ENCODE results near the gene DAB2. TPM values are rescaled to one million over a fixed set of nuclear protein-coding genes. Genes with fewer than 3 reads are reported as not detected.

DAB2 gene
- total and polyA plus RNA-seq, 12 donors: 6.5 to 64.7 (median 22.3) TPM

DNA sequence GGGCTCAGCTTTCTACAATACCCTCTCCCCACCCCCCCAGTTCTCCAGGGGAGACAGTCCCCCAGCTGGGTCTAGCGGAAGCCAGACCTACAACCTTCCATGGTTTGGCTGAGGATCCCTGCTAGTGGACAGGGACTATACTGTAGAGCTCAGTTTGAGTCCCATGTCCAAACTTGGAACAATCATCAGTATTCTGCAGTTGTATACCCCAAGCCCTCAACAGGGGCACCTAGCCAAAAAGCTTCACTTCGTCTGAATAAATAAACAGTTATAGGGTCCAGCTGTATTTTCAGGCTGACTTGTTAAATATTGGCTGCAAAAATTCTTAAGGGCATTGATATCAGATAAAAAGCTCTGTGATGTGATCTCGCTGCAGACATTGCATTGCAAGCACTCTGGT lies 45.1 kb downstream of the DAB2 start:
- TF ChIP-seq, protein P1, sequence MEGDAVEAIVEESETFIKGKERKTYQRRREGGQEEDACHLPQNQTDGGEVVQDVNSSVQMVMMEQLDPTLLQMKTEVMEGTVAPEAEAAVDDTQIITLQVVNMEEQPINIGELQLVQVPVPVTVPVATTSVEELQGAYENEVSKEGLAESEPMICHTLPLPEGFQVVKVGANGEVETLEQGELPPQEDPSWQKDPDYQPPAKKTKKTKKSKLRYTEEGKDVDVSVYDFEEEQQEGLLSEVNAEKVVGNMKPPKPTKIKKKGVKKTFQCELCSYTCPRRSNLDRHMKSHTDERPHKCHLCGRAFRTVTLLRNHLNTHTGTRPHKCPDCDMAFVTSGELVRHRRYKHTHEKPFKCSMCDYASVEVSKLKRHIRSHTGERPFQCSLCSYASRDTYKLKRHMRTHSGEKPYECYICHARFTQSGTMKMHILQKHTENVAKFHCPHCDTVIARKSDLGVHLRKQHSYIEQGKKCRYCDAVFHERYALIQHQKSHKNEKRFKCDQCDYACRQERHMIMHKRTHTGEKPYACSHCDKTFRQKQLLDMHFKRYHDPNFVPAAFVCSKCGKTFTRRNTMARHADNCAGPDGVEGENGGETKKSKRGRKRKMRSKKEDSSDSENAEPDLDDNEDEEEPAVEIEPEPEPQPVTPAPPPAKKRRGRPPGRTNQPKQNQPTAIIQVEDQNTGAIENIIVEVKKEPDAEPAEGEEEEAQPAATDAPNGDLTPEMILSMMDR (IDR thresholded peaks at IDR 0.05): no peak
- DNase-seq (peak in 1 of 2 donors; percentile 14), ATAC-seq (peak in 3 of 8 donors; percentile 14 to 51 (median 38))
- Histone ChIP-seq H3K27ac (peak overlapping the region in 2 of 10 donors; percentile 17 to 20), H3K27me3 (no peaks in the 10 kb centered on the region), H3K4me3 (no peak overlapping the region), H3K4me1 (peaks cover 0 to 11% (median 0%) of the 10 kb centered on the region in 9 donors), H3K36me3 (peaks cover 0 to 100% (median 30%) of the 10 kb centered on the region in 9 donors), H3K9me3 (no peaks in the 10 kb centered on the region)
- intact Hi-C loops (cut with DNase I): loop anchor here in 7 of 10 donors (2.0 to 10.0 kb wide), 6 partner anchors 41 to 193 kb away; partner anchors contain the start of genes DAB2 (in 1 of the 7) and FYB1 (in 1 of the 7)
- WGBS, 2 donors: 68 to 82% methylated on average over 3 of the region's 3 CpGs

- H3K4me3 ChIP-seq: no peak overlapping the region
- H3K4me1 ChIP-seq: peaks cover 0 to 11% (median 0%) of the 10 kb centered on the region in 9 donors
- TF ChIP-seq, protein P1 (IDR thresholded peaks at IDR 0.05): no peak
- H3K27ac ChIP-seq: no peak overlapping the region
- H3K36me3 ChIP-seq: peaks cover 0 to 100% (median 21%) of the 10 kb centered on the region in 9 donors
- no peaks in the 10 kb centered on the region for H3K27me3 ChIP-seq
- WGBS, 2 donors: 54 to 64% methylated on average over 2 of the region's 2 CpGs
- intact Hi-C loops (cut with DNase I): loop anchor here (2.0 to 10.0 kb wide), 9 partner anchors 43 to 195 kb away; partner anchors contain the start of genes DAB2 (in 1 of the 10) and FYB1 (in 1 of the 10)
- H3K9me3 ChIP-seq: no peaks in the 10 kb centered on the region
- DNase-seq (no peak), ATAC-seq (no peak)
Measured at GRCh38 chr5:39377613-39378012, 47.2 kb downstream of the DAB2 start.

DNA sequence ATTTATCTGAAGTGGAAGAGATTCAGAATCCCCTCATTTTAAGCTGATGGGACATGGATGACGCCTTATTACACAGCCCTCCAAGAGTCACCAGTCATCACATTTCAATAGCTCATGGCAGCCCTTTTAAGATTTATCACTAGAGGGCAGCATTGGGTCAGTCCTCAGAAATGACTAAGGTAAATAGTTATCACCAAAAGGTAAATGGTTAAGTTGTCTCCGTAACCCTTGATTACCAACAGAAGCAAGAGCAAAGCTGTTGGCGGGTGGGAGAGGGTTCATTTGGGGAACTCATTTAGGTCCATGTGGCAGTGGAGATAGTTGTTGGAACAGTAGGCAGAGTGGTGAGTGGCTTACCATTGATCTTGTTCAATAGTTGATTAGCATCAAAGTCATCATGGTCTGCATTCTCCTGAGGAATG lies 48.5 kb downstream of the DAB2 start:
- intact Hi-C loops (cut with DNase I): loop anchor here (1.0 to 10.0 kb wide), 9 partner anchors 46 to 196 kb away; partner anchors contain the start of genes DAB2 (in 1 of the 10) and FYB1 (in 1 of the 10)
- peak in 5 of 8 donors; percentile 50 to 61 (median 60) for ATAC-seq
- peak in 1 of 2 donors; percentile 48 for DNase-seq
- Histone ChIP-seq H3K27me3 (no peaks in the 10 kb centered on the region), H3K4me1 (peaks cover 0 to 16% (median 0%) of the 10 kb centered on the region in 9 donors), H3K36me3 (peaks cover 0 to 100% (median 14%) of the 10 kb centered on the region in 9 donors), H3K9me3 (no peaks in the 10 kb centered on the region), H3K4me3 (no peak overlapping the region), H3K27ac (no peak overlapping the region)
- TF ChIP-seq, protein P1 (IDR thresholded peaks at IDR 0.05): peak; percentile 54 to 84 (median 74)
- WGBS, 2 donors: 53 to 55% methylated on average over 3 of the region's 3 CpGs

- TF ChIP-seq, protein P1 (IDR thresholded peaks at IDR 0.05): no peak
- no peak overlapping the region for H3K27ac ChIP-seq
- H3K9me3 ChIP-seq: no peaks in the 10 kb centered on the region
- H3K4me3 ChIP-seq: no peak overlapping the region
- ATAC-seq (no peak), DNase-seq (no peak)
- peaks cover 0 to 9% (median 0%) of the 10 kb centered on the region in 7 donors for H3K27me3 ChIP-seq
- H3K4me1 ChIP-seq: peaks cover 0 to 9% (median 0%) of the 10 kb centered on the region in 9 donors
- intact Hi-C loops (cut with DNase I): loop anchor here in 3 of 10 donors (2.0 to 10.0 kb wide), 3 partner anchors 149 to 175 kb away; partner anchors contain the start of gene FYB1 (in 1 of the 3)
- 76 to 94% methylated on average over 2 of the region's 2 CpGs for WGBS, 2 donors
- H3K36me3 ChIP-seq: peaks cover 0 to 90% (median 14%) of the 10 kb centered on the region in 9 donors
Measured at GRCh38 chr5:39373791-39374190, 51.0 kb downstream of the DAB2 start.
